ENCODE data around the gene LSM10. TPM values are rescaled to one million over a fixed set of nuclear protein-coding genes. Genes with fewer than 3 reads are reported as not detected.
A peak's percentile ranks its signal among the peaks of the same experiment; 100 is the strongest.

Gene LSM10
- polyA plus RNA-seq (ENCODE audit: insufficient read length in 12 of 12): 10 to 100 TPM in 11 of 12 donors, not detected in 1; 18.8 to 29.3 (median 20.7) TPM
- long read RNA-seq, donor 1, transcript LSM10-201 (2 exons, 850 nt): major isoform, 17 of 18 reads
- long read RNA-seq, donor 1, partial matches to known transcripts: 0 of 18 reads
- long read RNA-seq, donor 1, other reads (novel, unspliced or antisense): 0 of 18 reads
- long read RNA-seq, donor 2, transcript LSM10-201 (2 exons, 850 nt): major isoform, 17 of 17 reads
- long read RNA-seq, donor 2, partial matches to known transcripts: 0 of 17 reads
- long read RNA-seq, donor 2, other reads (novel, unspliced or antisense): 0 of 17 reads
- long read RNA-seq, donor 3, transcript LSM10-201 (2 exons, 850 nt): major isoform, 13 of 13 reads
- long read RNA-seq, donor 3, partial matches to known transcripts: 0 of 13 reads
- long read RNA-seq, donor 3, other reads (novel, unspliced or antisense): 0 of 13 reads
- long read RNA-seq, donor 4, transcript LSM10-201 (2 exons, 850 nt): major isoform, 12 of 12 reads
- long read RNA-seq, donor 4, partial matches to known transcripts: 0 of 12 reads
- long read RNA-seq, donor 4, other reads (novel, unspliced or antisense): 0 of 12 reads
- long read RNA-seq, donor 5, transcript LSM10-201 (2 exons, 850 nt): major isoform, 22 of 22 reads
- long read RNA-seq, donor 5, partial matches to known transcripts: 0 of 22 reads
- long read RNA-seq, donor 5, other reads (novel, unspliced or antisense): 0 of 22 reads
- long read RNA-seq, donor 6, transcript LSM10-201 (2 exons, 850 nt): major isoform, 12 of 12 reads
- long read RNA-seq, donor 6, partial matches to known transcripts: 0 of 12 reads
- long read RNA-seq, donor 6, other reads (novel, unspliced or antisense): 0 of 12 reads
- long read RNA-seq, donor 7, partial matches to known transcripts: 0 of 3 reads
- long read RNA-seq, donor 7, other reads (novel, unspliced or antisense): 0 of 3 reads
- long read RNA-seq, donor 8, transcript LSM10-201 (2 exons, 850 nt): major isoform, 17 of 17 reads
- long read RNA-seq, donor 8, partial matches to known transcripts: 0 of 17 reads
- long read RNA-seq, donor 8, other reads (novel, unspliced or antisense): 0 of 17 reads
- long read RNA-seq, donor 9, transcript LSM10-201 (2 exons, 850 nt): major isoform, 11 of 11 reads
- long read RNA-seq, donor 9, partial matches to known transcripts: 0 of 11 reads
- long read RNA-seq, donor 9, other reads (novel, unspliced or antisense): 0 of 11 reads
- long read RNA-seq, donor 10, transcript LSM10-201 (2 exons, 850 nt): major isoform, 17 of 17 reads
- long read RNA-seq, donor 10, partial matches to known transcripts: 0 of 17 reads
- long read RNA-seq, donor 10, other reads (novel, unspliced or antisense): 0 of 17 reads
- long read RNA-seq, donor 11, transcript LSM10-201 (2 exons, 850 nt): major isoform, 14 of 14 reads
- long read RNA-seq, donor 11, partial matches to known transcripts: 0 of 14 reads
- long read RNA-seq, donor 11, other reads (novel, unspliced or antisense): 0 of 14 reads

GRCh38 chr1:36397378-36398230, at the start of gene LSM10:
TSS of gene LSM10 (minus strand) at chr1:36397908. CDS start at chr1:36394129, 3,779 bp downstream.
- peak; percentile 96 for DNase-seq

- DNase-seq: no peak
These were observed 49.7 kb upstream of the LSM10 start for GRCh38 chr1:36447450-36447849.

DNA sequence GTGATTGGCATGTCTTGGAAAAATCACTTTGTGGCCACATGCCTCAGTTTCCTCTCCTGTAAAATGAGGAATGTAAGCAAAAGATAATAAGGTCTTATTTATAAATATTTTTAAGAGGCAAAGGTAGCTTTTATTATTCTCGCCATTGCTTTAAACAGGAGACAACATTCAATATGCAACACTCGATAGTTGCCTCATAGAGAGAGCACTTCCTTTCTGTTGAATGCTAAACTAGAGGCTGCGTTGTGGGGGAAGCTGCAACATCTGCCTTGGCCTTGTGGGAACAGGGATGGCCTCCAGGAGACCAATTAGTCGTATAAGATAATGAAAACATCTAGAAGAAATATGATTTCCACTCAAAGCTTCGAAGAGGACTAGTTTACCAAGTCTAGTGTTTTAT, 49.0 kb upstream of the LSM10 start:
- DNase-seq: no peak

GRCh38 chr1:36446271-36446670, 48.6 kb upstream of the LSM10 start:
- DNase-seq: no peak

DNA sequence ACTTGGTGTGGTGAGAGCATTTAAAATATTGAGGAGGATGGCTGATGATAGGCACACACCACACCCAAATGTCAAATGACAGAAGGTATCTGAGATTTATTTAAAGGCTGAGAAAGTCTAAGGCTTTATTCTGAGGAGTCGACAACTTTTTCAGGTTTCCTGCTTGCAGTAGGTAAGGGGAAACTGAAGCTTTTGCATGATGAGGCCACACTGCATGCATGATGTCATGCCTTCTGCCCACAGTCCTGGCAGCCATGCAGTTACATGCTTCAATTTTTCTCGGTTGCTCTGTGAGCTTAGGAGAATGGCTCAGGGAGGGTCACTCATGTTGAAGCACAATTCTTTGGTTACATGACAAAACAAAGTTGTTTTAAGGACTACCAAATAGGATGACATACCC, 45.6 kb upstream of the LSM10 start:
- DNase-seq: no peak

DNA sequence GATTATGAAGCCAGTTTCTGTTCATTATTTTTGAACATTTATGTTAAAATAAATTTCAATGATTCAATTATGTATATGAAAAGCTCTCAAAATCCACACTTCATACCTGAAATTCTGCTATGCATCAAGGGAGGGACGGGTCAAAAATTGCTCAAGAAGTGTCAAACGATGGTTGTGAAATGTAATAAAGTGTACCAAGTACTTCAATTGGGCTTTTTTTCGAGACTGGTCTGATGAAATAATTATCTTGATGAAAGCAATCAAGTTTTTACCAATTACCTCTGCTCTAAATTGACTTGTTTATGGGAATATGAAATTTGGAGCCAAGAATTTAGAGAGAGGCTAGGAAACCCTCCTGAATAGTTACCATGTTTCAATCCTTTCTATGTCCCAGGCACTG, 44.6 kb upstream of the LSM10 start:
- no peak for DNase-seq

GRCh38 chr1:36440646-36441045, 42.9 kb upstream of the LSM10 start:
- DNase-seq: no peak

DNA sequence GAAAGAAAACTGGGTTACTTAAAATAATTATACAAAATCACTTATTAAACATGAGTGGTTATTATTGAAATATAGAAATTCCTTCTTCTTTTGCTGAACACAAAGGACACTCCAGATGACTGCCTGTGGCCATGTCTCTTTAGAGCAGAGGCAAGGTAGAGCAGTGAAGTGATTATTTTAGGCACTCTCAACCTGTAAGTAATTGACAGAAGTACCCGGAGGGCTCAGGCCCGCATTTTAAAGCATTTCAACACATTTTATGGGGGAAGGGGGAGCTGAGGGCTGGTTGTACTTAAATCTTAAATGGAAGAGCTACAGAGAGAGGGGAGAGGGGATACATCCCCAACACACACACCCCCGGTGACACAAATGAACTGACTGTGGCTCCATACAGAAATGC, 42.3 kb upstream of the LSM10 start:
- DNase-seq: no peak

DNA sequence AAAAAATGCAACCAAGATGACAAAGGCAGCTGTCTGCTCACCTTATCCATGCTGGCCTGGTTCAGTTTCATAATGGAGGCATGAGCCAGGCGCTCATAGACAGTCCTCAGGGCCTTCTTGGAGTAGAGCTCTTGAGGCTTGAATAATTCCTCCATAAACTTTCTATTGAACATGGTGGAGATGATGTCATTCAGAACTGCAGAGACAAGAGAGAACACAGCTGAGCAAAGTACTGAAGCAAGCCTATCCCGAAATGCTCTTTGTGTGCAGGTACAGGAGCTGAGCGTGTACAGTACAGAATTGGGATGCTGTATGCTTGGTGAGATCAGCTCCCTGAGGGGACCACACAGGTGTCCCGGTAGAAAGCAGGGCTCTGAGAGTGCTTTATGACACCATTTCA, 41.0 kb upstream of the LSM10 start:
- DNase-seq: no peak

DNA sequence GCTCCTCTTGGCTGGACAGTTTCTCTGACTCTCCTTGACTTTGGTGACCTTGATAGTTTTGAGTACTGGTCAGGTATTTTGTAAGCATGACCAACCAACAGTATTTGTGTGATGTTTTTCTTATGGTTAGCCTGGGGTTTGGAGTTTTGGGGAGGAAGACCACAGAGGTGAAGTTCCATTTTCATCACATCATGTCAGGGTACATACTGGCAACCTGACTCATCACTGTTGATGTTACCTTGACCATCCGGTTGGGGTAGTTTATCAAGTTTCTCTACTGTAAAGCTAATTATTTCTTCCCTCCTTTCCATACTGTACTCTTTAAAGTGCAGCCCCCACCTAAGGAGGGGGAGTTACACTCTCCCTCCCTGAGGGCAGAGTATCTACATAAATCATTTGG, 39.1 kb upstream of the LSM10 start:
- DNase-seq: no peak

DNA sequence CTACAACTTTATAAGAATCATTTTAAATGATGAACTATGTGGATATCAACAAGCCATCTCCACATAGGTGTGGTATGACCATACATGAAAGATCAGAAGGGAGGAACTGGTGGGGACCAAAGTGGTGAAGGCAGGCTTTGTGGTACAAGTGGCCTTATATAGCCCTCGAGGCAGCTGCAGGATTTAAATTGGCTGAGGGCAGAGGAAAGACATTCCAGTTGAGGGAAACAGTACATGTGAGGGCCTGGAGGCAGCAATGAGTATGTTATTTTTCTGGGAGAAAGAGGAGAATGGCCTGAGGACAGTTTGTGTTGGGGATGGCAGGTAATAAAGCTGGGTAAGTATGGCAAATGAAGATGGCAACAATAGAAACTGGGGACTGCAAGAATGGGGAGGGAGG, 35.4 kb upstream of the LSM10 start:
- DNase-seq: no peak

DNA sequence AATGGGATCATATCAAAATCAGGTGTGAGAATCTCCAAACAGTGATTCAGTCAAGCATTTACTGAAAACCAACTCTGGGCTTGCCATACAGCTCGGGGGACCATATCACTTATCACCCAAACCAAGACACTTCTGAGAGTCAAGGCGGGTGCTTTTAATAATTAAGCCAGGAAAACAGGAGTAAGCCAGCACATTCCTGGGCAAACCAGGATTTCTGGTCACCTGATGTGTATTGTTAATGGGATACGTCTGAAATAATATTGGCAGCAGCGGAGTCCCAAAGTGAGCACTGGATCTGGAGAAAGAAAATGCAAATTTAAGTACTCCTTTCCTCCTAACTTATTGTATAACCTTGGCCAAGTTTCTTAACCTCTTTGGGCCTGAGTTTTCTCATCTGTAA, 34.9 kb upstream of the LSM10 start:
- DNase-seq: no peak

DNA sequence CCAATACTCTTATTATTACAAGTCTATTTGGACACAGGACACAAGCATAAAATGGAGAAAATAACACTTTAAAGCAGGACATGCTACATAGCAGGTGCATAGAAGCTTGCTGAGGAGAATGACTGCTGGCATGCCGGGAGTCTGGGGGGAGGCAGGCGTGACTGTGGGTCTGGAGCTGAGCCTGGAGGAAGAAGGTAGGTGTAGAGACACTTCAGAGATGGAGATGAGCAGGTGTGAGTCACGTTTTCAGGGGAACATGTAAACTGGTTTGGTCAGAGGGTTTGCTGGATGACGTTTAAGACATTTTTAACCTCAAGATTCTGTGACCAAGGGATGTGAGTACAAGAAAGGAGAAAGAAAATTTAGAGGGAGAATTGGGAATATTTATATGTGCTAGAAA, 28.1 kb upstream of the LSM10 start:
- no peak for DNase-seq

DNA sequence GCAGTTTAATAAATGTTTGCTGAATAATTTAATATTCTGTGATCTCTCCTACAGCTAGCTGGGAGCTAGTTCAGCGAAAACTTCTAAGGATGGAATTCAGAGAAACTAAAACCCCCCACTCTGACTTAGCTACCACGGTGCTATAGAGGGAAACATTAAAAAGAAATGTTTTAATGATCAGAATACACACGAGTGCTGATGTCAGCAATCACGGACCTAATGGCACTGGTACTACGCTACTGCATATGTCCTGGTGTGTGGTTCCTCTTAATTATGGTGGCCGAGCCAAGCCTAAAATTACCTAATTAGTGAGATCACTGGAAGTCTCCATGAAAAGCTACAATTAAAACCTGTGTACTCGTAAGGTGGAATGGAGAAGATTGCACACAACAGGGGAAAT, 23.9 kb upstream of the LSM10 start:
- DNase-seq: no peak

- peak; percentile 88 for DNase-seq
These were observed 23.2 kb upstream of the LSM10 start for GRCh38 chr1:36420836-36421317.

- no peak for DNase-seq
These were observed 22.7 kb upstream of the LSM10 start for GRCh38 chr1:36420409-36420808.

GRCh38 chr1:36419569-36419968, 21.9 kb upstream of the LSM10 start:
- DNase-seq: no peak

DNA sequence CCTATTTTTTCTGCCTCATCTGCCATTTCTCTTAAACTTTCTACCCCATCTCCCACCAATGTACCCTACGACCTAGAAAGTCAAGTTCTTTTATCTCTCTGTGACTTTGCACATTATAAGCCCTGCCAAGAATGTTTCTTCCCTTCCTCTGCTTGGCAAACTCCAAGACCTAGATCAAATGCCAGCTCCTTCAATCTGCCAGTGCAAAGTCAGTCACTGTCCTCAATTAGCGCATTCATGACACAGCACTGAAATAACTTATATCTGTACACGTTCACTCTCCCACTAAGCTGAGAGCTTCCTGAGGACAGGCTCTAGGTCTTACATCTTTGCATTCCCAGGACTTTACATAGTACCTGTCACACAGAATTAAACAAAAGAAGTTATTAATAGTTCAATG, 21.4 kb upstream of the LSM10 start:
- DNase-seq: no peak

- no peak for DNase-seq
These were observed 20.2 kb upstream of the LSM10 start for GRCh38 chr1:36417931-36418330.

DNA sequence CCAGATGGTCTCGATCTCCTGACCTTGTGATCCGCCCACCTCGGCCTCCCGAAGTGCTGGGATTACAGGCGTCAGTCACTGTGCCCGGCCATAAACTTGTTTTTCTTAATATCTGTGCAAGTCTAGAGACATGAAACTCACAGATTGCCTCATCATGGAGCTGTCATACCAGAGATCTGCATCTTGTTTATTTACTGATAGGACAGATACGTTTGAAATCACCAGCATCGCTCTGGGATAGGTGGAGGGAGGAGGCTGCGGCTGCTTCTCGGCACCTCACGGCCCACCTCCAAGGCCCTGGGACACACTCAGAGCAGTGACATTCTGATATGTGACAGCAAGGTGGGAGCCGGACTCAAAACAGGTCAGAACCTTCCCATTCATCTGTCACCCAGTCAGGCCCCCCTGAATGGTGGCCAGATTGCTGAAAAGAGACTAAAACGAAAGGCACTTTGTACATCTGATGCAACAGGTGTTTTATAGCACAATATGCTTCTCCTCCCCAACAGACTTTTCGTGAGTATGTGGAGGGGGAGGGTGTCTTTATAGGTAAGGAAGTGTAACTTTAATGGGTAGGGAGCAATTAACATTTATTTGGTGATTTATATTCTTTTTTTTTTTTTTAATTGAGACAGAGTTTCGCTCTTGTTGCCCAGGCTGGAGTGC, 18.1 kb upstream of the LSM10 start:
- DNase-seq: no peak

All from muscle of arm (tissue), 14 donors.